GM19023 (cell line): ENCODE measurements around the gene CENPM.

Experiments used
- ATAC-seq: cut with Tn5 transposase; IDR thresholded peaks from one replicate; pipeline ENCODE4 v1.9.1; 2021; ENCODE audit warnings: mild to moderate bottlenecking, moderate library complexity; ENCODE audit not compliant: unreplicated experiment

Gene CENPM, protein sequence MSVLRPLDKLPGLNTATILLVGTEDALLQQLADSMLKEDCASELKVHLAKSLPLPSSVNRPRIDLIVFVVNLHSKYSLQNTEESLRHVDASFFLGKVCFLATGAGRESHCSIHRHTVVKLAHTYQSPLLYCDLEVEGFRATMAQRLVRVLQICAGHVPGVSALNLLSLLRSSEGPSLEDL

DNA sequence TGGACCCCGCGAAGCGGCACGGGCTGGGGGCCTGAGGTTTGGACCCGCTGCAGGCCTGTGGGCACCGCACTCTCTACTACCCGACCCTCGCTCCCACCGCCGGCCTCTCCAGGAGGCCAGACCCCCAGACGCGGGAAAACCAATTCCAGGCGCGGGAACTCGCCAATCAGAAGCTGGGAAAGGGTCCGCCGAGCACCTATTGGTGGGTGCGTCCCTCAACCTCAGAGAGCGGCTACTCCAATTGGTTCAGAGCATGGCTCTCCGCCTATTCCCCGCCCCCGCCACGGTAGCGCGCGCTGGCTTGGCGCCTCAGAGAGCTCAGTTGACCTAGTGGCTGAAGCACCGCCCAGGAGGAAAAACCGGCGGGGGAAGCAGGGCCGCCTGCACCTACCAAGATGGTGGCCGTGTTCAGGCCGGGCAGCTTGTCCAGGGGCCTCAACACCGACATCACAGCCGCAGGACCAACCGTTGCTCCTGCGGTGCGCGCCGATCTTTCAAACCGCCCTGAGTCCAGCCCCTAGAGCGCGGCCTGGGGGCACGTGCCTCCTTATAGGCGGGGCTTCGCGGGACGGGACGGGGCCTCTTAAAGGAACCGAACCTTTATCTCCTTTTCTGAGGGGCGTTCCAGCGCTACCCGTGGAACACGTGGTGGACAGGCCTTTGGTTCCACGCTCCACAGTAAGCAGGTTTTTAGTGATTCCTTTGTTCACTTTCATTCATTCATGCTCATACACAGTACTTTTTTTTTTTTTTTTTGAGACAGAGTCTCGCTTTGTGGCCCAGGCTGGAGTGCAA is at the start of gene CENPM:
Gene CENPM, minus strand, starts transcription at position 524 of the 795 bp plus-strand sequence. Its CDS starts 76 bp downstream, at position 448.
- ATAC-seq = peak; percentile 87

DNA sequence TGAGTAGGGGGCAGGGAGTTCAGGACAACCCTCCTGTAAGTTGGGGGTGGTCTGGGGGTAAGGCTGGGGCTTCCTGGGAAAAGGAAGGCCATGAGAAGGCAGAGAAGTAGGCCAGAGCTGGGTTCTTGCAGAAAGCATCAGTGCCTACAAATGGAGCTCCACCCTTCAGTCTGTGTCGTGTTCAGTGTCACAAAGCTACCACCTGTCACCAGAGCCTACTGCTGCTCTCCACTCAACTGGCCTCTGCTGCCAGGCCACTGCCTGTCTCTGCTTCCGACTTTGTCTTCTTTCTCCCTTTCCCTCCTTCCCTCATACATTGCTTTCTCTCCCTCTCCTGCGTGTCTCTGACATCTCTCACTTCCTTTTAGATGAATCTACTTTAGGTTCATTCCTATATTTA is 48.3 kb upstream of the CENPM start:
- ATAC-seq = no peak

DNA sequence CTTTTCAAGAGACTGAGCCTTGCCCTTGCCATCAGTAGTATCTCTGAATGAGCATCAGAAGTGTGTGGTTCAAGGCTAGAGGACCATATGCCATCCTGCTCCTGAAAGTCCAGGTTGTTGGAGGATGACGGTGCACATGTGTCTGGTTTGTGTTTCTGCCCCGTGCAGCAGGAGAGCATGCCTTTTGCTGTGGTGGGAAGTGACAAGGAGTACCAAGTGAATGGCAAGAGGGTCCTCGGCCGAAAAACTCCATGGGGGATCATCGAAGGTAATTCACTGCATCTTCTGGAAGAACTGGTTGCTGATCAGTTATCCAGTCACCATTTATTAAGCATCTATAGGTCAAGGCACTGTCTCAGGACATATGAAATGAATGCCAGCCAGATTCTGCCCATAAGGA is 45.5 kb upstream of the CENPM start:
- ATAC-seq = no peak

DNA sequence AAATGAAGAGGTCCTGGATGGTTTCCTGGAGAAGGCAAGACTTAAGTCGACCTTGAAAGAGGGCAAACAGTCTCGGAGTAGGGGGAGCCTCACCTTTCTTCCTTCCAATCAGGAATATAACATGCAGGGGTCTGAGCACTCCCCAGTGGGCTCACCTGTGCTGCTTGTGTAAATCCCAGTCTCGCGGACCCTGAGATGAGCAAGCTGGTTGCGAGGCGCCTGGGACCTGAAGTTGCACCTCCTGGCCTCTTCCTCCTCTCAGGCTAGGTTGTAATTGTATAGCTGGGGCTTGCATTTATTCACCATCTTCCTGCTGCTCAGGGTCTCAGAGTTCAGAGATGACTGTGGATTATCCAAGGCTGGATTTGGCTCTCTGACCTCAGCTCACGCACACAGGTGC is 44.2 kb upstream of the CENPM start:
- ATAC-seq = no peak

DNA sequence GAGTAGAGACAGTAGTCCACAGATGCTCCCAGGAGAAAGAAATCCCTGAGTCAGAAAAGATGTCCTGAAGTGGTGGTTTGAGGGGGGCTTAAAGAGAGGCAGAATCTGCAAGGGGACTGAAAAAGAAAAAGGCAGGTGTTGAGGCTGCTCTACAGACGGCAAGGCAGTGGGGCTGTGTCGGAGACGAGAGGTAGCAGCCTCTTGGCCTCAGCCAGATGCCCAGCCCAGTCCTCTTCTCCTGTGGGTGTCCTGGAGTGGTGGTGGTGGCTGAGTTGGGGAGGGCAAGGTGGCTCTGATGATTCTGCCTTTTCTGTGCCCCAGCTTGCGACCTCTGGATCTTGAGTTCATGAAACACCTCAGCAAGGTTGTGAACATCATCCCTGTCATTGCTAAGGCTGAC is 42.3 kb upstream of the CENPM start:
- no peak for ATAC-seq

DNA sequence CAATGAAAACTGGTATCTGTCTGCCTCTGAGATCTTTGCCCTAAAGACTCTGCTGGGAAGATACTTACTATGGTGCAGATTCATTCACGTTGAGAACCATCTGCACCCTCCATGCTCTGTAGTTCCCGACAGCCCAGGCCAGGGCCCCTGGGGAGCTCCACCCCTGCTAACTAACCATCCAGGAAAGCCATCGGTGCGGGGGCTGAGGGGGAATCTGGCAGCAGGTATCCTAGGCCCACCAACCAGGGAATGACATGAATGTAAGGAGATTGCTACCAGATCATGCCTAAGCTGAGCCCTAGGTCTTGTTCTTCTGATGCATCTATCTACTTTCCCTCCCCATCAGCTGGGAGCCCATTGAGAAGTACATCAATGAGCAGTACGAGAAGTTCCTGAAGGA is 40.3 kb upstream of the CENPM start:
- ATAC-seq = no peak

DNA sequence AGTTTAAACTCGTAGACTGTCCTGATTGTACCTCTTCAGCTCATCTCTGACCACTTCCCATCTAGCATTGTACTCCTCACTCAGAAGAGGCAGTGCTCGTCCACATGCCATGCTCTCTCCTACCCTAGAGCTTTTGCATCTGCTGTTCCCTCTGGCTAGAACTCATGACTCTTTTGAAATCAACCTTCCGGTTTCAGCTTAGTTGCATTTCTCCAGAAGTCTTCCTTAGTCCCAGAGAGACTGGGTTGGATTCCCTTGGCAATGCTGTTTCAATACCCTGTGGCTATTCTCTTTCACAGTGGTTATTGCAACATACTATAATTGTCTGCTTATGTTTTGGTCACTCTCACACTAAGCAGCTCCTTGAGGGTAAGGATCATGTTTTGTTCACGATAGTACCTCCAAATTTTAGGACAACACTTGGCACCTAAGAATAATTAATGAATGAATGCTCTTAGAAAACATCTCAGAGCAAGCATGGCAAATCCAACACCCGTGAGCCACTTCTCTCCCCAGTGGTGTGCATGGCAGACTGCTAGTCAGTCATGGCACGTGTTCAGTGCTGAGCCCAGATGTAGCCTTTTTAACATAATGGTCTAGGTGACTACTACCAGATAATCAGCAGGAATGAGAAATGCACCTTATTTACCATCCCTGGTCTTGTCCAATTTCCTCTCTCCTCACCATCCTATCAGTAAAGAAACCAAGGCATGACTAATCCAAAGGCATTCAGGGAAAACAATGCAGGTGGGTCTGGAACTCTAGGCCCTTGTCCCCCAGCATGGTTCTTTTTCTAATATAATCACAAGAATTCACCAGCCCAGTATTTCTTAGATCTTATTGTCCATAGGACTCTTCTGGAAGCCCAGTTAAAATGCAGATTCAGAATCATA is 36.8 kb upstream of the CENPM start:
- no peak for ATAC-seq

DNA sequence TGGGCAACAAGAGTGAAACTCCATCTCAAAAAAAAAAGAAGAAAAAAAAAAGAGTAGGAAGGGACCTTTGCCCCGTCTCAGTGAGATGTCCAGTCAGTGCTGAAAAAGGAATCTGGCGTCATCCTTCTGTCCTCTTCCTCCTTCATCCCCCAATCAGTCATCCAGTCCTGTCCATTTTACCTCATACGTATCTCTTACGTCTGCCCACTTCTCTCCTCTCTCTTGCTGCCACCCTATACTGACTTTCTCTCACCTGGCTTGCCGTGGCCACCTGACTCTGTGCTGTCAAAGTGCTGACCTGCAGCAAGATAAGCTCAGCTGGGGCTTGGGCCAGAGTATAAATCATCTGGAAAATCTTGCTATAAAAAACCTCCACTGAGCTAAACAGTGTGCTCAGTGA is 35.9 kb upstream of the CENPM start:
- no peak for ATAC-seq

DNA sequence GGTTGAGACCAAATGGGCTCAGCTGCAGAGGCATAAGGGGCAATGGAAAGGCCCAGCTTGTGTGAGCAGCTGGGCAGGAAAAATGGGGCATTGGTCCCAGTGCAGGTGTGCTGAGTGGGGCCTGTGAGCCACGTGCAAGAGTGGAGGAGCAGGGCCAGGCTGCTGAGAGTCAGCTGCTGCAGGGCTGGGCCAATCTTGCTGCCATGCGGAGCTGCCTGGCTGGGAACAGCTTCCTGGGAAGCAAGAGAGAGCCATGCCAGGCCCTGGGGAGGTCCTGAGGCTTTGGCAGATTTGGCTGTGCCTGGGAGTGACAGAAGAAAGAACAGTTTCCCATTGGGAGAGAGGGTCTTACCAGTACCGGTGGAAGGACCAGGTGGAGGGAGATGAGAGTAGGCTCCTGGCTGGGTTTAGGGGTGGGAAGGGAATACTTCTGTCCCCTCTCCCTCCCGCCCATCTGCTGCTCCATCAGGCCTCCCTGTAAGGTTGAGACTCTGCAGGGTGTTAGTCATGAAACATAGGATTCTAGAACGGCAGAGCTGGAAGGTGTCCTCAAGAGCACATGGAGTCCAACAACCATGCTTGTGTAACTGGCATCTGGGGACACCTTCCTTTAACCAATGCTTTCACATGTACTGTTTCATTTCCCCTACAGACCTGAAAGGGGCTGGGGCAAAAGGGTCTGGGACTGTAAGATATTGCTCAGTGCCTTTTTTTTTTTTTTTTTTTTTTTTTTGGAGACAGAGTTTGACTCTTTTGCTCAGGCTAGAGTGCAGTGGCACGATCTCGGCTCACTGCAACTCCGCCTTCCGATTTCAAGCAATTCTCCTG is 32.7 kb upstream of the CENPM start:
- no peak for ATAC-seq

DNA sequence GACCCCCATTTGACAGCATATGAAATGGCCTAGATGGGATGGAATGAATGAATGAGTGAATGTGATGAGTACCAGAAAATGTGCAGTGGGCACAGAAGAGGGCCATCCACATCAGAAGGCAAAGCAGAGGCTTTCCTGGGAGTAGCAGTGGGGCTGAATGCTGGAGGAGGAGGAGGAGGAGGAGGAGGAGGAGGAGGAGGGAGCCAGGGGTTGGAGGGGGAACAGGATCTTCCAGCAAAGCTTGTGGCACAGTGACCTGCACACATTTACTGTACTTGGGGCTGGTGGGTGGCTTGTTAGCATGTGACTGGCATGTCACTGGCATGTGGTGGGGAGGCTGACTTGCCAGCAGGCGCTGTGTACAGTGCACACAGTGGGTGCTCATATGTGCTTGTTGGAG is 31.8 kb upstream of the CENPM start:
- ATAC-seq = no peak

DNA sequence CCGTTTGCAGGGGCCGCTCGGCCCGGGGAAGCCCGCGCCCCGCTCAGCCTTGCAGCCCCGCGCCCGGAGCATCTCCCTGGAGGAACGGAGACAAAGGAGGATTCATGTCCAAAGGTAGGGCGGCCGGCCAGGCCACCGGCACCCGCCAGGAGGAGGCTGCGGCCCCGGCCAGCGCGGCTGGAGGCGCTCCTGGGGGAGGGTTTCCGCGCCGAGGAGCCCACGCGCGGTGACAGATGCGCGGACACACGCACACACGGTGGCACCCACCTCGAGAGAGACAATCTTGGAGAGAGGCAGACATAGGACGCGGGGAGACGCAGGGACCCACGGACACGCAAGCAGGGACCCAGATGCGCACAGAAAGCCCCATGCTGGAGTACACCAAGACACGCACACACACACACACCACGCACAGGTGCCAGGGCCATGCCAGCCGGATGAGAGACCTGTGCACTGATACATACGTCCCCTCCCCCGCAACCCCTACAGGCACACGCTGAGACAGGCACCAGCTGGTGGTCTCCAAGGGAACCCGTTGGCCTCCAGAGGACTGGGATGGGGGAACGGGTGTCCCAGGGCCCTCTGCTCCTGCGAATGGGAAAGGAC is 30.1 kb upstream of the CENPM start:
- no peak for ATAC-seq

DNA sequence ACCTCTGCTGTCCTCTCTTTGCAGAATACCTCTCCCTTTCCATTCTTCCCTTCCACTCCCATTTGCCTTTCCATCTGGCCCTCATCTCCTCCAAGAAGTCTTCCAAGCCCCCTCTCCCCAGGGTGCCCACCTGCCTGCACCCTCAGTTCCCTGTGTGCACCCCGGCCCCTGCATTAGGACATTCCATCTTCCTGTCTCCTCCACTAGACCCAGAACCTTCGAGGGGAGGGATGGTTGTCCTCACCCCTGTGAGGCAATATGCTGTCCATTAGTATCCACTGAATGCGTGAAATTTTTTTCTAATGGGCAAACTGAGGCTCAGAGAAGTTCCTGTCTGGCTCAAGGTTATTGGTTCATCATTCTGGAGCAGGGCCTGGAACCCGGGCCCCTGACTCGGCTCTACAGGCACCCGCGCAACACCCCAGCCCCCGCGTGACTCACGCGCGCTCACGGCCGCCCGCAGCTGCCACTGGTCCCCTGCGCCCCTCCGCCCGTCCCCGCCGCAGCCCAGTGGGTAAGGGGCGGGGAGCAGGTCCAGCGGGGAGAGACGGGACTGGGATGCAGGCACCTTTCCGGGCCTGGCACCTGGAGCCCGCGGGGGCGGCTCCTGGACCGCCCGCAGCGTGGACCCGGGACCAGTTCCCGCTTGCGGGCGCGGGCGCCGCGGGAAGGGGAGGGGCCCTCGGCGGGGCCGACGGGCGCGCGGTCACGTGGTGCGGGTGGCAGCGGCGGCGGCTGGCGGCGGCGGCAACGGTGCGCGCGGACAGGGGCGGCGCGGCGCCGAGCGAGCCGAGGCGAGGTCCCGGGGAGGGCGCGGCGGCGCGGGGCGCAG is 29.3 kb upstream of the CENPM start:
- no peak for ATAC-seq

DNA sequence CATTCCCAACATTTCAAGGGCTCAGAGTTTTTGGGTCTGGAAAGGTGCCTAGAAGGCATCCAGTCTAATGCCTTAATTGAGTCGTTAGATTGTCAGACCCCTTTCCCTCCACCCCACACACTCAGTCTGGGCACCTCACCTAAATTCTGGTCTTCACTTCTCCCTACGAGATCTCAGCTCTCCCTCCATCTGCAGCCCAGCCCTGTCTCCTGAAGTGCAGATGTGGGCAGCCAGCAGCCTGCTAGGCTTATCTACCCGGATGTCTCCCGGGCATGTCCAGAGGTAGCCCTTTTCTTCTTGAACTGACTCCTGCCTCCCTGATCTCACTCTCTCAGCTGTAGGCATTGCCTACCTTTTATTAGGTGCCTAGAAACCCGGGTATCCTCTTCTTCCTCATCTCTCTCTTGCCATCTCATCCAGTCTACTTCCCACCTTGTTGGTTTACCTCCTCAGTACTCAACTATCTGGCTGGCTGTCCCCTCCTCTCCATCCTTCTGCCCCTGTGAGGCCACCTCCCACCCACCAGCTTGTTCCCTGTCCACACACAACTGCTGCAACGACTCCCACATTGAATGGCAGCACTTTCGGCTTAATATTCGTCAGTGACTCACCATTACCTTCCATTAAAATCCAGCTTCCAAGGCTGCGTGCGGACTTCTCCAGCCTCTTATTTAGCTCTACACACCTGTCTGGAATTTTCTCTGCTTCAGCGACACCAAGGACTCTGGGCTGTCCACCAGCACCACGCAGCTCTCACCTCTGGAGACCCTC is 28.5 kb upstream of the CENPM start:
- ATAC-seq = no peak

DNA sequence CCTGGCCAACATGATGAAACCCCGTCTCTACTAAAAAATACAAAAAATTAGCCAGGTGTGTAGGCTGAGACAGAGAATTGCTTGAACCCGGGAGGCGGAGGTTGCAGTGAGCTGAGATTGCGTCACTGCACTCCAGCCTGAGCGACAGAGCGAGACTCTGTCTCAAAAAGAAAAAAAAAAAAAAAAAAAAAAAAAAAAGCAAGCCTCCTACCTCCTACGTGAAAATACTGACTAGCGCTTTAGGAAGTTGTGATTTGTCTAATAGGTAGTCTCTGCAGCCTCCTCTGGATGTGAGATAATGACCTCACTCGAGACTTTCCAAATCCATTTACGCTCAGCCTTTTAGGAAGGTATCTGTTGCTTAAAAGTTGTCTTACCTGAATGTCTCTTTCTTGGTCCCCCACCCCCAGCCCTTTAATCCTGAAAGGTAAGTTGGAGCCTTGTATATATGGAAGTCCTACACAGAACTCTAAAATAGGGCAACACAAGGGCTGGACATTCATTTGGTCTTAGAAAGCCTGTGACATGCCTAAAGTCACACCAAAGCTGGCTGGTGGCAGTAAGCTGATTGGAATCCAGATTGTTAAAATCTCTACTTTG is 27.8 kb upstream of the CENPM start:
- no peak for ATAC-seq

DNA sequence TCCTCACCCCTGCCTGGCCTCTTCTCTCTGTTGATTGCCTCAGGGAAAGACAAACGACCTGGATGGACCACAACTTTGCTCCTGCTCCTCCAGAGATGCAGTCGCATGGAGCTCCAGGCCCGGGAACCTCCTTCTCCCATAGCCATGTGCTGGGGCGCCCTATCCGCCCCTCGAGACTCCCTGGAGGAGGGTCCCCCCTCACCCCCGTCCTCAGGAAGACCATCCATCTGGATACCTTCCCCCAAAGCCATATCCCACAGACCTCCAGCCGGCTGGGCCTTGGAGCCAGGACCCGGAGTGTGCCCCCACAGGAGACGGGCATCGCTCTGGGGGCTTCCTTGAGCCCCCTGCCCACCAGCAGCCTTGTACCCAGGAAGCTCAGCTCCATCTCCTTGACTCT is 24.5 kb upstream of the CENPM start:
- ATAC-seq = no peak

DNA sequence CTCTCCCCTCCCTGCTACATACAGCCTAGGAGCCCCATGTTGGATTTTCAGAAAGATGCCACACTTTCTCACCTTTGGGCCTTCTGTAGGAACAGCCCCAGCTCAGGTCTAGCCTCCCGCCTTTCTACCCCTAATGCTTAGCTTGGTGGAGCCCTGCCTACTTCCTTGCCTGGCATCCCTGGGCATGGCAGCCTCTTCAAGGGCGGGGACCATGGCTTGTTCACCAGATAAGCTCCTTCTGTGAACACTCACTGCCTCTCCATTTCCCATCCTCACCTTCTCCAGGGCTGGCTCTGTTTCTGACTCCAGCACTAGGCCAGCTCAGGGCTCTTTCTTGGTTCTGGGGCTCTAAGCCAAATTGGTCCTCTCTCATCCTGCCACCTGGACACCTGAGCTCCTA is 23.6 kb upstream of the CENPM start:
- no peak for ATAC-seq

DNA sequence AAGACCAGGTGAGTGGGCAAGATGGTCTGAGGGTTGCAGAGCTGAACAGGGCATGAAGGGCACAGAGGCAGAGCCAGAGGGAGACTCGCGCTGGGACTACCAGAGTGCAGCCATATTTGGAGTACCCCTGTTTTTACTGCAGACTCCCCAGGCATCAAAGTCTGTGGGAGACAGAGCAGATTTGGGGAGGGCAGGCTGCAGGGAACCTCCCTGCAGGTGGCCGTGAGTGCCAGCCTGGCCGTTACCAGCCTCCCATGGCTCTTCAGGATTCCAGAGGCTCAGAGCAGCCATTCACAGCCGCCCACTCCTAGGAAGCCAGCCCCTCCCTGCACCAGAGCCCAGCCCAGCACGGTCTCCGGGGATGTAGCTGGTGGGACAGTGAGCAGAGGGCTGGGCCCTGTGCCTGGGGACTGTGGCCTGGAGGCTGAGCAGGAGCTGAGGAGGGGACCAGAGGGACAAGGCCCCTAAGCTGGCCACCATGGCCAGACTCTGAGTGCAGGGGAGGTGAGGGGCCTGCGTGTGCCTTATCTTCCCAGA is 22.2 kb upstream of the CENPM start, which contains the start of gene SEPTIN3:
Gene SEPTIN3, plus strand, starts transcription at position 334 of the 537 bp plus-strand sequence. CDS start 2,050 bp downstream, outside the sequence.
- no peak for ATAC-seq

DNA sequence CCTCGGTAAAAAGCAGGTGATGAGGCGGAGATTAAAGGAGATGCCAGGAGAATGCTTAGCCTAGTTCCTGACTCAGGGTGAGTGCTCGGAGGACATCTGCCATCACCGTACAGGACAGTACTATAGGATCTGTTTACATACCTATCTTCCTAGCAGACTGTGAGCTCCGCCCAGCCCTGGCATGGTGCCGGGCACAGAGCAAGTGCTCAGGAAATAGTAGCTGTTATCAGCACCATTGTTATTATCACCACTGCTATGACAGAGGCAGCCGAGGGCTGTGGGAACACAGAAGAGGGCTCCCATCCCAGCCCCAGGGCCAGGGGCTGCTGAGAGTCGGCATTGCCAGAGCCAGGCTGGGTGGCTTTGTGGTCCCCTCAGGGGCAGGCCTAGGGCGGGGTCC is 21.6 kb upstream of the CENPM start:
- ATAC-seq = no peak
